ENCODE measurements around the gene BRINP1. TPM values are rescaled to one million over a fixed set of nuclear protein-coding genes. Genes with fewer than 3 reads are reported as not detected.

BRINP1 gene
- total and polyA plus RNA-seq, 2 donors (not counting 1 experiment from before 2014, with no cell fraction given): not detected

DNA sequence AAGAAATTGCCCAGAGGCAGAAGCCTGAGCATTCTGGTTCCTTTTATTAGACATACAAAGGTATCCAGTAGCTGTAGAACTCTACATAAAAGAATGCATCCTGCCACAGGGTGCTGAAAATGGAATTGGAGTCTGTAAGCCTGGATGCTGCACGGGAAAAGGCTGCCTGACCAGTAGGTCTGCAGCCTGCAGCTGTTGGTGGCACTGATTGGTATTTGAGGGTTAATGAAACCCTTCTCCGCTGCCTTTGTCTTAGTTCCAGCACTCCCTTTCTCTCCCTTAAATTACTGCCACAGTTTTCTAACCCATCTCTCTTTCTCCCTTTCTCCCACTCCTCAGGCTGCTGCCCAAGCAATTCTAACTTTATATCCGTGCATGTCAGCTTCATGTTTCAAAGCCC lies 64.7 kb downstream of the BRINP1 start:
- Histone ChIP-seq H3K4me2 (replicated peaks; ENCODE audit: low read depth, low read length, poor library complexity, severe bottlenecking) (no peak overlapping the region), H3K4me1 (ENCODE audit: control insufficient read depth in 2 of 2, insufficient read depth in 2 of 2, low read length in 2 of 2) (no peaks in the 10 kb centered on the region), H3K27ac (ENCODE audit: low read length in 2 of 2) (no peak overlapping the region), H3K27me3 (replicated peaks in 1 of 4; ENCODE audit: control extremely low read depth in 1 of 4, control insufficient read depth in 3 of 4, insufficient read depth in 4 of 4, low read length in 3 of 4) (no peaks in the 10 kb centered on the region), H3K79me2 (ENCODE audit: control insufficient read depth, insufficient read depth, low read length) (no peaks in the 10 kb centered on the region), H2AFZ (ENCODE audit: insufficient read depth, low read depth, low read length, poor library complexity, severe bottlenecking) (no peak overlapping the region), H3K9me3 (ENCODE audit: control extremely low read depth in 1 of 3, control insufficient read depth in 2 of 3, insufficient read depth in 1 of 3, low read length in 2 of 3) (no peaks in the 10 kb centered on the region), H3K36me3 (replicated peaks in 1 of 2; ENCODE audit: control extremely low read depth in 1 of 2, control insufficient read depth in 1 of 2, extremely low read depth in 1 of 2, insufficient read depth in 2 of 2, low read length in 1 of 2) (no peaks in the 10 kb centered on the region), H4K20me1 (ENCODE audit: control insufficient read depth, insufficient read depth, low read length, poor library complexity, severe bottlenecking) (no peaks in the 10 kb centered on the region), H3K4me3 (ENCODE audit: control extremely low read depth in 1 of 5, extremely low read depth in 1 of 5, insufficient read depth in 1 of 5, low read depth in 2 of 5, low read length in 4 of 5) (no peak overlapping the region), H3K9ac (ENCODE audit: low read length) (no peak overlapping the region)
- Mint-ChIP-seq H3K4me1 (no peaks in the 10 kb centered on the region), H3K27me3 (no peaks in the 10 kb centered on the region), H3K9me3 (ENCODE audit: insufficient read depth) (no peaks in the 10 kb centered on the region), H3K27ac (no peak overlapping the region), H3K4me3 (no peak overlapping the region)
- POLR2A ChIA-PET: no interaction called here
- no peak for DNase-seq
- TF ChIP-seq, protein P1, sequence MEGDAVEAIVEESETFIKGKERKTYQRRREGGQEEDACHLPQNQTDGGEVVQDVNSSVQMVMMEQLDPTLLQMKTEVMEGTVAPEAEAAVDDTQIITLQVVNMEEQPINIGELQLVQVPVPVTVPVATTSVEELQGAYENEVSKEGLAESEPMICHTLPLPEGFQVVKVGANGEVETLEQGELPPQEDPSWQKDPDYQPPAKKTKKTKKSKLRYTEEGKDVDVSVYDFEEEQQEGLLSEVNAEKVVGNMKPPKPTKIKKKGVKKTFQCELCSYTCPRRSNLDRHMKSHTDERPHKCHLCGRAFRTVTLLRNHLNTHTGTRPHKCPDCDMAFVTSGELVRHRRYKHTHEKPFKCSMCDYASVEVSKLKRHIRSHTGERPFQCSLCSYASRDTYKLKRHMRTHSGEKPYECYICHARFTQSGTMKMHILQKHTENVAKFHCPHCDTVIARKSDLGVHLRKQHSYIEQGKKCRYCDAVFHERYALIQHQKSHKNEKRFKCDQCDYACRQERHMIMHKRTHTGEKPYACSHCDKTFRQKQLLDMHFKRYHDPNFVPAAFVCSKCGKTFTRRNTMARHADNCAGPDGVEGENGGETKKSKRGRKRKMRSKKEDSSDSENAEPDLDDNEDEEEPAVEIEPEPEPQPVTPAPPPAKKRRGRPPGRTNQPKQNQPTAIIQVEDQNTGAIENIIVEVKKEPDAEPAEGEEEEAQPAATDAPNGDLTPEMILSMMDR (IDR thresholded peaks at IDR 0.05): no peak
- TF ChIP-seq EZH2 (IDR thresholded peaks at IDR 0.05; ENCODE audit: borderline replicate concordance, insufficient read depth, low read depth, low read length, poor library complexity, severe bottlenecking): no peak
- 69% methylated on average over 1 of the region's 3 CpGs for WGBS (ENCODE audit: insufficient coverage)
- ATAC-seq (ENCODE audit: low read depth): no peak
- CTCF ChIA-PET: no interaction called here
- intact Hi-C loops (cut with micrococcal nuclease): no loop called here

DNA sequence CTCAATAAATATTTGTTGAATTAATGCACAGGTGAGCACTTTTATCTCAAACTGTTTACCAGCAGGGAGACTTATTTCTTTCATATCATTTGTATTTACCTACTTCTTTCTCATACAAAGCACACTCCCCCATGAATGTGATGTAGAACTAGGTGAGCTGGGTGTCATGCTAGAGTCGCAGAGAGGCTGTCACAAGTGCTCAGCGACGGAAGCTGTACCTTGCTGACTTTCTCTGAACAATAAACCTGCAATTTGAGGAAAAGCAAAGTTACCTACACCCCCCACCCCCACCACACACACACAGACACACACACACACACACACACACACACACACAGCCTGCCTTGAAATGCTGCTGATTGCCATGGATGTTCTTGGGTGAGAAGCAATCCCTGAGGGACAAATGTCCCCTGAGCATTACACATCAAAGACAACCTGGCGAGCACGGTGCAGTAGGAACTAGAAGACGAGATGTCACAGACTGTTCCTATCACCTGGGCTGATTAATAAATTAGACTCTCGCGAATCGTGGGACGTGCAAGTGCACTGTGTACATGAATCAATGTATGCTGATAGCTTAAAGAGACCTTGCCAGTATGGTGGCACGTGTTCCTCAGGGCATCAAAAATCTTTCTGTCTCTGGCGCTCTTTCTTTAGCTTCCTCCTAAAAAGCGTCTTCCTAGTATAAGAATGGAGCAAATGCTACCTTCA lies 66.1 kb downstream of the BRINP1 start:
- CTCF ChIA-PET: no interaction called here
- no peaks in the 10 kb centered on the region for H3K9me3 Mint-ChIP-seq (ENCODE audit: insufficient read depth)
- no peak overlapping the region for H3K4me3 Mint-ChIP-seq
- Histone ChIP-seq H3K4me1 (ENCODE audit: control insufficient read depth in 2 of 2, insufficient read depth in 2 of 2, low read length in 2 of 2) (peaks cover 0 to 3% of the 10 kb centered on the region in 2 donors), H3K9me3 (ENCODE audit: control extremely low read depth in 1 of 3, control insufficient read depth in 2 of 3, insufficient read depth in 1 of 3, low read length in 2 of 3) (no peaks in the 10 kb centered on the region), H3K4me3 (ENCODE audit: control extremely low read depth in 1 of 5, extremely low read depth in 1 of 5, insufficient read depth in 1 of 5, low read depth in 2 of 5, low read length in 4 of 5) (no peak overlapping the region), H3K27ac (ENCODE audit: low read length in 2 of 2) (no peak overlapping the region), H3K27me3 (replicated peaks in 1 of 4; ENCODE audit: control extremely low read depth in 1 of 4, control insufficient read depth in 3 of 4, insufficient read depth in 4 of 4, low read length in 3 of 4) (no peaks in the 10 kb centered on the region), H3K4me2 (replicated peaks; ENCODE audit: low read depth, low read length, poor library complexity, severe bottlenecking) (no peak overlapping the region), H3K36me3 (replicated peaks in 1 of 2; ENCODE audit: control extremely low read depth in 1 of 2, control insufficient read depth in 1 of 2, extremely low read depth in 1 of 2, insufficient read depth in 2 of 2, low read length in 1 of 2) (no peaks in the 10 kb centered on the region), H3K79me2 (ENCODE audit: control insufficient read depth, insufficient read depth, low read length) (no peaks in the 10 kb centered on the region), H3K9ac (ENCODE audit: low read length) (no peak overlapping the region), H2AFZ (ENCODE audit: insufficient read depth, low read depth, low read length, poor library complexity, severe bottlenecking) (no peak overlapping the region), H4K20me1 (ENCODE audit: control insufficient read depth, insufficient read depth, low read length, poor library complexity, severe bottlenecking) (no peaks in the 10 kb centered on the region)
- DNase-seq (no peak), ATAC-seq (ENCODE audit: low read depth) (no peak)
- peaks cover 4% of the 10 kb centered on the region for H3K4me1 Mint-ChIP-seq
- H3K27ac Mint-ChIP-seq: no peak overlapping the region
- no peaks in the 10 kb centered on the region for H3K27me3 Mint-ChIP-seq
- intact Hi-C loops (cut with micrococcal nuclease): no loop called here
- POLR2A ChIA-PET: no interaction called here
- WGBS (ENCODE audit: insufficient coverage): 88% methylated on average over 7 of the region's 13 CpGs
- no peak for TF ChIP-seq EZH2 (IDR thresholded peaks at IDR 0.05; ENCODE audit: borderline replicate concordance, insufficient read depth, low read depth, low read length, poor library complexity, severe bottlenecking)
- TF ChIP-seq, protein P1 (IDR thresholded peaks at IDR 0.05): no peak
